ENCODE results near the gene ADTRP. TPM values are rescaled to one million over a fixed set of nuclear protein-coding genes. Genes with fewer than 3 reads are reported as not detected.
"Not testable (repeated sequence)": the region's sequence is repeated elsewhere in the genome, so short reads cannot be mapped to it uniquely, and the experiment has no call there.

Gene ADTRP
- total RNA-seq, 1 donor from 2014 or later = 2.0 TPM

- no peaks in the 10 kb centered on the region for H3K36me3 Mint-ChIP-seq (ENCODE audit: low read depth)
- CTCF ChIA-PET = no interaction called here
- no peak for DNase-seq
- TF ChIP-seq CTCF (IDR thresholded peaks at IDR 0.05) = no peak
- POLR2A ChIA-PET = no interaction called here
- H3K9me3 Mint-ChIP-seq = no peaks in the 10 kb centered on the region
- ATAC-seq (ENCODE audit: low read depth) = no peak
- no peaks in the 10 kb centered on the region for H3K4me1 Mint-ChIP-seq
- intact Hi-C loops (cut with micrococcal nuclease) = no loop called here
- peaks cover 24% of the 10 kb centered on the region for H3K27me3 Mint-ChIP-seq
- H3K27ac Mint-ChIP-seq = no peak overlapping the region
- H3K4me3 Mint-ChIP-seq = no peak overlapping the region
Measured at GRCh38 chr6:11804135-11804534, 25.5 kb upstream of the ADTRP start.

GRCh38 chr6:11803591-11803971 lies 25.0 kb upstream of the ADTRP start:
- ChIA-PET POLR2A (no interaction called here), CTCF (no interaction called here)
- no peak for DNase-seq
- Mint-ChIP-seq H3K27me3 (peaks cover 22% of the 10 kb centered on the region), H3K36me3 (ENCODE audit: low read depth) (no peaks in the 10 kb centered on the region), H3K4me1 (no peaks in the 10 kb centered on the region), H3K9me3 (no peaks in the 10 kb centered on the region), H3K27ac (no peak overlapping the region), H3K4me3 (no peak overlapping the region)
- no peak for ATAC-seq (ENCODE audit: low read depth)
- intact Hi-C loops (cut with micrococcal nuclease) = no loop called here
- TF ChIP-seq CTCF (IDR thresholded peaks at IDR 0.05) = no peak

GRCh38 chr6:11802886-11803590 lies 24.4 kb upstream of the ADTRP start:
- Mint-ChIP-seq H3K27me3 (peaks cover 26% of the 10 kb centered on the region), H3K4me3 (no peak overlapping the region), H3K9me3 (no peaks in the 10 kb centered on the region), H3K4me1 (no peaks in the 10 kb centered on the region), H3K27ac (no peak overlapping the region), H3K36me3 (ENCODE audit: low read depth) (no peaks in the 10 kb centered on the region)
- no peak for ATAC-seq (ENCODE audit: low read depth)
- CTCF ChIA-PET = no interaction called here
- intact Hi-C loops (cut with micrococcal nuclease) = no loop called here
- TF ChIP-seq CTCF (IDR thresholded peaks at IDR 0.05) = no peak
- POLR2A ChIA-PET = no interaction called here
- no peak for DNase-seq

GRCh38 chr6:11800531-11800930 lies 21.9 kb upstream of the ADTRP start:
- POLR2A ChIA-PET; CTCF ChIA-PET; DNase-seq; H3K4me1 Mint-ChIP-seq; H3K27ac Mint-ChIP-seq; H3K27me3 Mint-ChIP-seq; H3K4me3 Mint-ChIP-seq; intact Hi-C loops (cut with micrococcal nuclease); H3K9me3 Mint-ChIP-seq; H3K36me3 Mint-ChIP-seq (ENCODE audit: low read depth): not testable (repeated sequence)
- ATAC-seq (ENCODE audit: low read depth) = peak; percentile 52

GRCh38 chr6:11798538-11798937 lies 19.9 kb upstream of the ADTRP start:
- DNase-seq (no peak), ATAC-seq (ENCODE audit: low read depth) (no peak)
- Mint-ChIP-seq H3K27me3 (peaks cover 5% of the 10 kb centered on the region), H3K27ac (no peak overlapping the region), H3K4me1 (no peaks in the 10 kb centered on the region), H3K36me3 (ENCODE audit: low read depth) (no peaks in the 10 kb centered on the region), H3K4me3 (no peak overlapping the region), H3K9me3 (peaks cover 2% of the 10 kb centered on the region)
- ChIA-PET POLR2A (interaction anchor here (0.6 kb wide), 1 partner anchor 319 kb away, joined by 3 read pairs; no protein-coding TSS in a partner anchor), CTCF (no interaction called here)
- intact Hi-C loops (cut with micrococcal nuclease) = no loop called here
- no peak for TF ChIP-seq CTCF (IDR thresholded peaks at IDR 0.05)

GRCh38 chr6:11798096-11798495 lies 19.5 kb upstream of the ADTRP start:
- H3K36me3 Mint-ChIP-seq (ENCODE audit: low read depth) = no peaks in the 10 kb centered on the region
- no peak overlapping the region for H3K4me3 Mint-ChIP-seq
- peaks cover 2% of the 10 kb centered on the region for H3K9me3 Mint-ChIP-seq
- DNase-seq (no peak), ATAC-seq (ENCODE audit: low read depth) (no peak)
- ChIA-PET POLR2A (interaction anchor here (0.6 kb wide), 1 partner anchor 320 kb away, joined by 3 read pairs; no protein-coding TSS in a partner anchor), CTCF (no interaction called here)
- no peaks in the 10 kb centered on the region for H3K4me1 Mint-ChIP-seq
- H3K27ac Mint-ChIP-seq = no peak overlapping the region
- intact Hi-C loops (cut with micrococcal nuclease) = no loop called here
- no peak for TF ChIP-seq CTCF (IDR thresholded peaks at IDR 0.05)
- H3K27me3 Mint-ChIP-seq = peaks cover 5% of the 10 kb centered on the region
